Activated CD4-positive, alpha-beta T cell treated with anti-CD3 and anti-CD28 coated beads, Interleukin-10, Interleukin-2, amounts not matched to agents 100 ng/mL and 50 ng/mL, durations not matched to agents 16 hours and 8 hours (primary cell): Measurements from ENCODE around the gene PSTPIP2.
"Not testable (repeated sequence)": the region's sequence is repeated elsewhere in the genome, so short reads cannot be mapped to it uniquely, and the experiment has no call there.

Source experiments
- DNase-seq: peaks from one replicate; pipeline ENCODE4 v3.0.0-alpha.2; 2020

PSTPIP2 gene

DNA sequence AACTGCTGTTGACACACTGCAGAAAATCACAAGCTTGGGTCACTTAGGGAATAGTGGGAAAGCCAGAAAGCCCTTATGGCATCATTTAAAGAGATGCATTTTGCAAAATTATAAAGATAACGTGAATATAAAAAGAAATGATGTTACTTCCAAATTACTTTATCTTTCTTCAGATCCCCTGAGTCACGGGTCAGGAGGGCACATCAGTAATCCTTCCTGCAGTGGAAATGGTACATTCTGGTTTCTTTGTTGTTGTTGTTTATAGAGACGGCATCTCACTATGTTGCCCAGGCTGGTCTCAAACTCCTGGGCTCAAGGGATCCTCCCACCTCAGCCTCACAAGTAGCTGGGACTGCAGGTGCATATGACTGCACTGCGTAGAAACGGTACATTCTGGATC lies 95.1 kb downstream of the PSTPIP2 start:
- DNase-seq = no peak

DNA sequence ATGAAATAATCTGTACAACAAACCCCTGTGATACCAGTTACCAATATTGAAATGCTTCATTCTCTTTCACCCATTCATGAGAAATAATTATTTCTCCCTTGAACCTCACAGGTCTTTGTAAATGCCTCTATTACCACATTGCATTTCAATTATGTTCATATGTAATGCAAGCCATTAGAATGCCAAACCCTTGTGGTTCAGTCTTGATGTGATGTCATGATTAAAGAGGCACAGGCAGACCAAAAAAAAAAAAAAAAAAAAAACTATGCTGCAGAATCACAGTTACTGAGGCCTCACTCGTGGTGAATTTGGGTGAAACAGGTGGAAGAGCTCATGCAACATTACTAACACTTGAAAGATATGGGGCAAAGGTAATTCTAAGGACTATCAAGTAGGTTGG lies 95.5 kb downstream of the PSTPIP2 start:
- DNase-seq = no peak

DNA sequence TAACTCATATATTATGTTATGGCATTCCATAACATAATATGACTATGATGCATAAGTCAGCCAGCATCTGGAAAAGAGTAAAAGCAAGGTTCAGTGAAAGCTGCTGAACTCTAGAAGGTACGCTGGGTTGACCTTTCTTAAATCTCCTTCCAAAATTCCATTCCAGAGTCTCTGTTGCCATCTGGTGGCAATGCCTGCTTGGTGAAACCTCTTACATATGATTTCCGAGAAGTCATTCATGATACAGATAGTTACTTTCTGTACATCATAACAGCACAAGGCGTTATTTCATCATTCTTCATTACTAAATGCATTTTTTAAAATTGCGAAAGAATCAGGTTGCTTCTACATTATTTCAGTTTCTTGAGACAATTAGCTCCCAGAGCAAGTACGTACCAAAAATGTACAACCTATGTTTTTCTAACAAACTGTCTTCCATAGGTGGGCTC lies 97.9 kb downstream of the PSTPIP2 start:
- peak; percentile 86 for DNase-seq

DNA sequence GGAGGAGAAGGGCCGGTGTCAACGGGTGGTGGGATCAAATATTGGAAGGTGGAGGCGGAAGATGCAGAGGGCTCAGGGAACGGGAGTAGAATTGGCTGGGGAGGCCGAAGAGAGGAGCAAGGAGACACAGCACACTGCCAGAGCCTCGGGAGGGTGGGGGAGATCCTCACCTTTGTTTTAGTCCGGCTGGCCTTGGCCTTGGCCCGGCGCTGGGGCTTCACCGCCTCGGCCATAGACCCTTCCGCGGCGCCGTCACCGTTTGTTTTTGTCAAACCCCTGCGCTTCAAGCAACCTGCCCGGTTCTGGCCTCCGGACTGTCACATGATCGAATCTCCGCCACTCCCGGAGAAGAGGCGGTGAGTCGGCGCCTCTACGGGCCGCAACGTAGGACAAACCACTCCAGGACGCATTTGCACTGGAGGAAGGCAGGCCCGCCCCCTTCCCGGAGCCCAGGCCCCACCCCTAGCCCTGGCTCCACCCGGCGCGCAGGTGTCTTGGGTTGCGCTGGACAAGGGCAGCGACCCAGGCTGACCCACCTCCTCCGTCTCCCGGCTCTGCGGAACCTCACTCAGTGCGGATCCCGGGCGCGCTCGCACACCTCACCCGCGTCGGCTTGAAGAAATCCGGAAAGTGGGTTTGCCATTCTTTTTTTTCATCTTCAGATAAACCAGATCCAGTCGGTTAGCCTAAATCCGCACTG lies 104.9 kb downstream of the PSTPIP2 start, which contains the start of gene EPG5:
Gene EPG5, minus strand, starts transcription at position 323 of the 700 bp plus-strand sequence. Its CDS starts 90 bp downstream, at position 233.
- peak; percentile 97 for DNase-seq

DNA sequence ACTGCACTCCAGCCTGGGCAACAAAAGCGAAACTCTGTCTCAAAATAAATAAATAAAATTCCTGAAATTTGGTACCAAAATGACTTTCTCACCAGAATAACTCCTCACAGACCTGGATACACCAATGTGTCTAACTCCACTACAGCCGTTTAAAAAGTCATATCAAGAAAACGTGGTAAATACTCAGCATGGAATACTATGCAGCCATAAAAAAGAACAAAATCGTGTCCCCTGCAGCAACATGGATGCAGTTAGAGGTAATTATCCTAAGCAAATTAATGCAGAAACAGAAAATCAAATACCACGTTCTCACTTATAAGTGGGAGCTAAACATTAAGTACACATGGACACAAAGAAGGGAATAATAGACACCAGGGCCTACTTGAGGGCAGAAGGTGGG lies 107.1 kb downstream of the PSTPIP2 start:
- DNase-seq = not testable (repeated sequence)

DNA sequence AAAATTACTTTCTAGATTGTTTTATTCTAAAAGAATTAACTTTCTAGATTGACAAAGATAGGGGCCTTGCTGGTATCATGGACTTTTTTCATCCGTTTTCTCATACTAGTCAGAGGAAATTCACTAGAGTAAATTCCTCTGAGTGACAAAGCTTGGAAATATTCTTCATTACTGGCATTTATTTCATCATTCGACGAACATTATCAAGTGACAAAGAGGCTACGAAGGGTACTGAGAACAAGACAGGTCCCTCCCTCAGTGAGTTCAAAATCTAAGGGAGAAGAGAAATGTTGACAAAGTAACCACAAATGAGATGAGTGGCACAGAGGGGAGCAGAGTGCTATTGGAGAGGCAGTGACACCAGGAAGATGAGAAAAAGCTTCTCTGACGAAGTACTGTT lies 109.2 kb downstream of the PSTPIP2 start:
- peak; percentile 47 for DNase-seq

DNA sequence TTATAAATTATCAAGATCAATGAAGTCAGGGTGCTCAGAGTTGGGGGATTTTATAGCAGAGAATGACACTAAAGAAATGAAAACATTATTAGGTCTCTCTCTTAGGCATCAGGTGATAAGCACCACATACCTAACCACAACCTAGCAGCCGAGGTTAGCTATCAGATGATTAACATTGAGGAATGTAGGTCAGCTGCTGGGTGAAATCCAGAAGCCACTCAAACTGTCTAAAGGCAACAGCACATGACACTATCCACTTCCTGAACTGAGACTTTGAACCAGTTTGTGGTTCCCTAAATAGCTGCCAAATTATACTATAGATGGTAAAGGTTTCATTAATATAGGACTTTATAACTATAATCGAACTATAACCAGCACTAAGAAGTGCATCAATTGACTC lies 109.6 kb downstream of the PSTPIP2 start:
- peak; percentile 61 for DNase-seq

DNA sequence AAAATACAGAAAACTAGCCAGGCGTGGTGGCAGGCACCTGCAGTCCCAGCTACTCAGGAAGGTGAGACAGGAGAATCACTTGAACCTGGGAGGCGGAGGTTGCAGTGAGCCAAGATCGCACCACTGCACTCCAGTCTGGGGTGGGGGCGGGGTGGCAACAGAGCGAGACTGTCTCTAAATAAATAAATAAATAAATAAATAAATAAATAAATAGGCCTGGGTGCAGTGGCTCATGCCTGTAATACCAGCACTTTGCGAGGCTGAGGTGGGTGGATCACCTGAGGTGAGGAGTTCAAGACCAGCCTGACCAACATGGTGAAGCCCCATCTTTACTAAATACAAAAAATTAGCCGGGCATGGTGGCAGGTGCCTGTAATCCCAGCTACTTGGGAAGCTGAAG lies 112.6 kb downstream of the PSTPIP2 start:
- not testable (repeated sequence) for DNase-seq

DNA sequence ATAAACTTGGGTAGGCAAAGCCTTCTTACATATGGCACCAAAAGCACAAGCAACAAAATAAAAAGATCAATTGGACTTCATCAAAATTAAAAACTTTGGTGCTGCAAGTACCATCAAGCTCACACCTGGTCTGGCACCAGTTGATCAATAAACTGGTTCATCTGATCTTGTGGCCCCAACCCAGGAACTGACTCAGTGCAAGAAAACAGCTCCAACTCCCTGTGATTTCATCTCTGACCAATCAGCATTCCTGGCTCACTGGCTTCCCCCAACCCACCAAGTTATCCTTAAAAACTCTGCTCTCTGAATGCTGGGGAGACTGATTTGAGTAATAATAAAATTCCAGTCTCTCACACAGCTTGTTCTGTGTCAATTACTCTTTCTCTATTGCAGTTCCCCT lies 113.3 kb downstream of the PSTPIP2 start:
- DNase-seq = peak; percentile 25

DNA sequence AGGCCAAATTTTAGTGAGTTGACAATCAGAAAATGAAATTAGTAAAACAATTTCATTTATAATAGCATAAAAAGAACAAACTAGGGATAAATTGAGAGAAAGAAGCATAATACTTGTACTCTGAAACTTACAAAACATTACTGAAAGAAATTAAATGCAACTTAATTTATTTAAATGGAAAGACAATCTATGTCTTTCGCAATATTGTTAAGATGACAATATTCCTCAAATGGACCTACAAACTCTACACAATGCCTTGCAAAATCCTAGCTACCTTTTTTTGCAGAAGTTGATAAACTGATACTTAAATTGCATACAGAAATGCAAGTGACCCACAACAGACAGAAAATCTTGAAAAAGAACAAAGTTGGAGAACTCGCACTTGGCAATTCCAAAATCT lies 114.0 kb downstream of the PSTPIP2 start:
- DNase-seq = no peak

DNA sequence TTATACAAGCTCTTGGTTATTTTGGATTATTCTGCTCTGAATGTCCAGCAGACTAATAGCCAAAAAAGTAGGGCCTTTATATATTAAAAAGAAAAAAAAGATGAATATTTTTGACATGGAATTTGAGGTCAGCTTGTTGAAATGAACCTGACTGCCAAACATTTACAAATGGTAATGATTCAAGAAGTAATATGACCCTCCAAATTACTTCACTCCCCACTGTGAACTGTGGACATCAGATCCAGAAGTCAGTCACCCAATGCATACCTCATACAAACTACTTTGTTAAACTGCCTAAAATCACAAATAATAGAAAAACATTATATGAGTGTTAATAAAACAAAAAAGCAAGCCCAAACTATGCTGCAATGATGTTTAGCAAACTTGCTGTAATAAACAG lies 115.0 kb downstream of the PSTPIP2 start:
- DNase-seq = no peak

DNA sequence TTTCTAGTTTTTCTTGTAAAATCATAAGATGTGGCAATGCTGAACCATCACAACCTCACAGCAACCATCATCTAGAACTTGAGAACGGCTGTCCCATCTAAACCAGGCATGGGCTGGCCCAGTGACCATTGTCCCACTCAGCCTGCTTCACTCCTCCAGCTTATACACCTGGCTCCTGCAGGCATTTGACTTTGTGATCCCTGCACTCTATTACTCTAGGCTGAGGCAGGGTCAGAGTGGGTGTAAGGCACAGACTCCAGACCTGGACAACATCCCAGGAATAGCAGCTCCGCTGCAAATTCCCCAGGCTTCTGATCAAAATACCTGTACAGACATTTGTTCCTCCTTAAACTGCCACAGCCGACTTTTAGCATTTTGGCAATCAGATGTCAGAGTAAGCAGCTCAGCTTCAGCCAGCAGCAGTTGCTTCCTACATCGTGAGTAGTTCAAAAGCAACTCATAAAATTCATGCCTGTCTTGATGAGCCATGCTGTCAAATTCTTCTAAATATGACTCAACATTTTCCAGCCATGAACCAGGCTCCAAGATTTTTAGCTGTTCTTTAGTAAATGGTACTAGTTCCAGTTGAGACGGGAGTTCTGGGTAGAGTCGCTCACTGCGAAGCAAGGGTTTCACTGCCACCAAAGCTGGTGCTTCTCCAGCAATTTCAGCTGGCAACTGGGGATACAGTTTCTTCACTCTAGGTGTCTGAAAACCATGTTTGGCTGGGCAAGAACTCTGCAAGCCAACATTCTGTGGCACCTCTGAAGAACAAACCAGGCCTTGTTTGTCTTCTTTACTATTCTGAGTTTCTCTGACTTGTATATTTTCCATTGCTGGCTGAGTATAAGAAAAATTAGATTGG lies 117.8 kb downstream of the PSTPIP2 start:
- DNase-seq = no peak

DNA sequence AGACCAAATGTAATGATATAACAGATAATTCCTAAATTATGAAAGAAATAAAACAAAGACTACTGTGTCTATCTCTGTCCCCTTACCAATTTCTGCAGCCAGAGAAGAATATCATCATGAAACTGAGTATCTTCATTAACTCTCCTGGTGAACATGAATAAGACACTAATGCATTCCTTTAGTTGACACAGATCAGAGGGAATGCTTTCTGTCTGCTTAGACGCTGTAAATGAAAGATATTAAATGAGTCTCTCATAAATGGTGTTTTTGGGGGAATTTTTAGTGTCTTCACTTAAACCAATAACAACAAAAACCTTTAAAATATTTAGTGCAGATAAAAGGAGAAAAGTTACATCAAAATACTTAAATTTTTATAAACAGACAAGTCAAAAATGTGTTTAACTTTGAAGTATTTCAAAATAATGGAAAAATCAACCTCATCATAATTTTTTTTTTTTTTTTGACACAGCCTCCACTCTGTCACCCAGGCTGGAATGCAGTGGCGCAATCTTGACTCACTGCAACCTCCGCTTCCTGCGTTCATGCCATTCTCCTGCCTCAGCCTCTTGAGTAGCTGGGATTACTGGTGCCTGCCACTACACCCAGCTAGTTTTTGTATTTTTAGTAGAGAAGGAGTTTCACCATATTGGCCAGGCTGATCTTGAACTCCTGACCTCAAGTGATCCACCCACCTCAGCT lies 120.9 kb downstream of the PSTPIP2 start:
- DNase-seq = no peak

DNA sequence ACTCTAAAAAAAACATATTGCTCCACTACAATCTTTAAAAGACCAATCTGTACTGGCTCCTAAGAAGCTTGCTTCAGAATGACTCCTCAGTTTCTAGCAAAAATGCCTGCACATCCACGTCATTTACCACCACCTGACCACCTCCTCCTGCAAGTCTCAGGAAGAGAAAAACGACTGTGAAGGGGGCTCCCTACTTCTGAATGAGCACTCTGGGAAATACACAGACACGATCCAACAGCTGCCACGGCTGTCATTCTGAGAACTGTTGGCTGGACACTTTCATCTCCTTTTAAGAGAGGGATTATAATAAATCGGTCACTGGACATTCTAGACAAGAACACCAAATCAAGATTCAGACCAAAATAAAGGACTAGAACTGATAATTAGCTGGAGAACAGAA lies 126.4 kb downstream of the PSTPIP2 start:
- DNase-seq = no peak

DNA sequence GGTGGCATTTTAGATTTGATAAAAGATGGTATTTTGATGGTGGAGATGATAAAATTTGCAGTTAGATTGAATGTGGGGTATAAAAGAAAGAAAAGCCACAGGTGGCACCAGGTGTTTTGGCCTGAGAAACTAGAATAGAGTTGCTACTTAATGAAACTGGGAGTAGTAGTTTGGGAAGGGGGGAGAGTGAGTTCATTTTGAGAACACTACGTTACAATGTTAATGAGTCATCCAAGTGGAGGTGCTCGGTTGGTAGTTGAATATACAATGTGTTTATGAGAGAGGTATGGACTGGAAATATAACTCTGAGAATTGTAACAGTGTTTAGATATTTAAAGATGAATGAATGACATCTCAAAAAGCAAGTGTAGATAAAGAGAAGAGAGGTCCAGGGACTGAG lies 131.3 kb downstream of the PSTPIP2 start:
- peak; percentile 29 for DNase-seq

DNA sequence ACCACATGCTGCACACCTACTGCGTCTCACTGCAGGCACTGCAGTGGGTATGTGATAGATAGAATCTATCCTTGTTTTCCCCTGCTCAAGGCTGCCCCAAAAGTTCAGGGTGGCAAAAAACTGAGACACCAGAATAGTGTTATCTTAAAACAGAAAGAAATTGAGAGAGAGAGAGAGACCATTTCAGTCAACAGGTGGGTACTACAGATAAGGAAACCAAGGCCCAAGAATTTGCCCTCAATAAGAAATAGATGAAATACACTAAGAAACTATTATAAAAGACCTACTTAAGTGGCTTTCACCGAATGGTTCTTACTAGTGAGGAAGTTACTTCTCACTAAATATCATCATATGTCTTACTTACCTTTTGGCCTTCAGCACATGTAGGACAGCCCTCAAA lies 132.8 kb downstream of the PSTPIP2 start:
- no peak for DNase-seq

DNA sequence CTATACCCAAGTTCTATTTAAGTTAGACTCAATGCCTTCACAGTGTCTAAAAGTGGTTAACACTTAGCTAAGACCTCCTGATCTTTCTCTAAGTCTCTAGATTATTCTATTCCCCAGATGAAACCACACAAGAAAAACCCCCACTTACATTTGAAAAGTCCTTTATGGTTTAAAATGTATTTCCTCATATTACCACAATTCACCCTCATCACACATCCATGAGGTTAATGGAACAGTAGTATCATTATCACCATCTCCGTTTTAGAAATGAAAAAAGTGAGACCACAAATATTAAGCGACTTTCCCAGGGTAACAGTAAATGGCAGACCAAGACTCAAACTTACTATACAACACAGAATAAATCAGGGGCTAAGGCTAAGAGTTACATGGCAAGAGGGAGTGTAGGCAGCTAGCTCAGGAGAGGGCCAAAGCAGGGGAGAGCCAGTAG lies 133.5 kb downstream of the PSTPIP2 start:
- peak; percentile 59 for DNase-seq

DNA sequence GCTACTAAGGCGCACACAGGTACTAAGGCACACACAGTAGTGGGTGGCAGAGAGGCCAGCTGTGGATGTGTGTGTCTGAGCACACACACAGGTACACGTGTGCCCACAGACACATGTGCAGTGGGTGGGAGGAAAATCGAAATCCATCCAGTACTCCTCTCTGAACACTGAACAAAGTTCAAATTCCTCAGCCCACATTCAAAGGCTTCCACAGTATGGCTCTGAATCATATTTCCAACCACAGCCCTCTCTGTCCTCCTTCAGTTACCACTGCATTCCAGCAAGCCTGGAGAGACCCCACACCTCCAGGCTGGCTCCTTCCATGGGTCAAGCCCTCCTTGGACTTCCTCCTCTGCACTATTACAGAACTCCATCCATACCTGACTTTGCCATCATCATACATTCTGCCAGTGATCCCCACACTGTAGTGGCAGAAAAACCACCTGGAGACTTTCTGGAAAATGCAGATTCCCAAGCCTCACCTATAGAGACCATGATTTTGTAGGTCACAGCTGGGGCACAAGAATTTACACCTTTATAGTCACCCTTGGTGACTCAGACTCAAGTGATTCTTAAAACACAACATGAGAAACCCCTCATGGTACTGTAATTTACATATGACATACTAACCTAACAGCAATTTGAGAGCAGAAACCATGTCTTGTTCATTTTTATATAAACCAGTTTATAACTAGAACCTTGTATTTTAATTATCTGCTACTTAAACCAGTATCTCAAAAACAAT lies 136.3 kb downstream of the PSTPIP2 start:
- no peak for DNase-seq
